H1 (cell line): Measurements from ENCODE around the gene TRAPPC2. TPM values are rescaled to one million over a fixed set of nuclear protein-coding genes. Genes with fewer than 3 reads are reported as not detected.

ENCODE experiments used
- BCL11A ChIP-seq, 2 experiments: IDR thresholded peaks; one replicate each; pipeline ENCODE4 v1.6.1; 2011; ENCODE audit warnings: low read depth in 2 of 2, low read length in 2 of 2, mild to moderate bottlenecking in 2 of 2
- CREB1 ChIP-seq: IDR thresholded peaks from 2 replicates; pipeline ENCODE4 v1.6.1; 2012; ENCODE audit warnings: inconsistent platforms
- JUND ChIP-seq: IDR thresholded peaks from 2 replicates; pipeline ENCODE4 v1.6.1; 2011; ENCODE audit warnings: mild to moderate bottlenecking, improper control_type of control experiment, low read length
- SAP30 ChIP-seq: fragments of 300-600 bp; sonication (generic); IDR thresholded peaks from 2 replicates; pipeline ENCODE4 v1.7.1; 2012; ENCODE audit warnings: low read length, moderate library complexity, mild to moderate bottlenecking, inconsistent platforms; ENCODE audit not compliant: insufficient read depth, insufficient replicate concordance
- polyA plus RNA-seq, 7 experiments: library from polyadenylated mRNA; depleted of rRNA in 3 of 7; stranded (reverse) in 5 of 7; unstranded in 2 of 7; fragments of >200 nt in 5 of 7; fragments of 200-250 nt in 2 of 7; gene quantifications; 1 replicate in 5 of 7; 2 replicates in 1 of 7; 4 replicates in 1 of 7; pipeline versions ENCODE4 v1.2.1 to v1.2.3, GENCODE V29; 2011 to 2013; ENCODE audit warnings: missing spikeins in 2 of 7, mixed read lengths in 2 of 7
- total RNA-seq: library from RNA; stranded (reverse); fragmentation: NEBNext Ultra II Directional; extraction: Animal tissue kit (Norgen Biotek cat#: 25700); gene quantifications from 2 replicates; pipeline ENCODE4 v1.2.1, GENCODE V29; 2021

The TRAPPC2 gene
- total and polyA plus RNA-seq, 2 of the 8 experiments (the other 6 are each of a cell fraction or from before 2014, with no cell fraction given), result 6.7 to 10.8 TPM

GRCh38 chrX:13776387-13776786 lies 42.0 kb upstream of the TRAPPC2 start (continued):
- TF ChIP-seq BCL11A (IDR thresholded peaks at IDR 0.05; ENCODE audit: low read depth in 2 of 2, low read length in 2 of 2) (no peak), CREB1 (no peak), SAP30 (no peak), JUND (no peak)
